ENCODE results near the gene SMYD1.

Gene SMYD1

DNA sequence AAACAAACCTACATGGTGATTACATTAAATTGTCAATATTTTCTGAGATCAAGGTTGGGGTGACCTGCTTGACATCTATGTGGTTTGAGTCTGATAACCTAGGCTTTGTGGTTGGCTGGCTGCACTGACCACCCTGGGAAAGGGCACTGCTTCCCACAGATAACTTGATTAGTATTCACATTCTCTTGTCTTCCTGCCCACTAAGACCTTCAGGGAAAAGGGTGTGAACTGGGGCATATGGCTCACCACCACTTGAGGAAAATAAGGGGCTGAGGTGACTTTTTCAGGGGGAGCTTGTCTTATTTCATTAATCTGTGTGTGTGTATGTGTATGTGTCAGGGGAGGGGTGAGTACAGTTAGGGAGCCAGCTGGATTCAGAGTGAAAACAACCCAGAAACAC, 1.5 kb downstream of the SMYD1 start:
- ChIA-PET CTCF (no interaction called here), POLR2A (no interaction called here)
- no peak for DNase-seq (ENCODE audit: extremely low spot score)
- TF ChIP-seq FOXA1 (IDR thresholded peaks at IDR 0.05): no peak
- no peak for TF ChIP-seq ARNT (IDR thresholded peaks at IDR 0.05)
- TF ChIP-seq SP1 (IDR thresholded peaks at IDR 0.05): no peak
- no peak for TF ChIP-seq FOXK2 (IDR thresholded peaks at IDR 0.05)
- no peak for TF ChIP-seq NFRKB (IDR thresholded peaks at IDR 0.05)
- no peak for TF ChIP-seq SUZ12 (IDR thresholded peaks at IDR 0.05)
- no peak for TF ChIP-seq FOXM1 (IDR thresholded peaks at IDR 0.05; ENCODE audit: borderline replicate concordance)
- TF ChIP-seq L3MBTL2 (conservative IDR thresholded peaks at IDR 0.05): no peak
- TF ChIP-seq CTBP1 (IDR thresholded peaks at IDR 0.05; ENCODE audit: borderline replicate concordance): no peak
- TF ChIP-seq HDGF (IDR thresholded peaks at IDR 0.05; ENCODE audit: borderline replicate concordance): no peak
- TF ChIP-seq, protein P1, sequence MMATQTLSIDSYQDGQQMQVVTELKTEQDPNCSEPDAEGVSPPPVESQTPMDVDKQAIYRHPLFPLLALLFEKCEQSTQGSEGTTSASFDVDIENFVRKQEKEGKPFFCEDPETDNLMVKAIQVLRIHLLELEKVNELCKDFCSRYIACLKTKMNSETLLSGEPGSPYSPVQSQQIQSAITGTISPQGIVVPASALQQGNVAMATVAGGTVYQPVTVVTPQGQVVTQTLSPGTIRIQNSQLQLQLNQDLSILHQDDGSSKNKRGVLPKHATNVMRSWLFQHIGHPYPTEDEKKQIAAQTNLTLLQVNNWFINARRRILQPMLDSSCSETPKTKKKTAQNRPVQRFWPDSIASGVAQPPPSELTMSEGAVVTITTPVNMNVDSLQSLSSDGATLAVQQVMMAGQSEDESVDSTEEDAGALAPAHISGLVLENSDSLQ (IDR thresholded peaks at IDR 0.05): no peak
- TF ChIP-seq ELF4 (IDR thresholded peaks at IDR 0.05): no peak
- no peak for TF ChIP-seq BHLHE40 (IDR thresholded peaks at IDR 0.05; ENCODE audit: borderline replicate concordance)
- no peak for TF ChIP-seq LEF1 (IDR thresholded peaks at IDR 0.05; ENCODE audit: borderline replicate concordance)

DNA sequence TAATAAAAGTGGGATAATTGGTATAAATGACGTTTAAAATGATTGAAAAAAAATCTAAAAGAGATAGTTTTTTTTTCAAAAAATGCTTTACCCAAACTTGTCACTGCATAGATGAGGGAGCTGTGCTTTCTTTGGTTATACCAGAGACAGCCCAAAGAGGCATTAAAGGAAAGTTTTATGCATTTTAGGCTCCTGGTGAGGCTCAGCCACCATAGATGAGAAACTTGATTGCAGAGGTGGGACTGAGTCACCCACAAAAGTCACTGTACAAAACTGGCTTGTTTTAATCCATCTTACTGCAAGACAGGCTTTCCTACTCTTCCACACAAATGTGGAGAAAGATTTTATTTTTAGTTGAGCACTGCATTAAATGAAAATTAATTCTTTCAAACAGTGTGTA, 2.4 kb downstream of the SMYD1 start:
- ChIA-PET POLR2A (no interaction called here), CTCF (no interaction called here)
- DNase-seq (ENCODE audit: extremely low spot score): no peak
- no peak for TF ChIP-seq LEF1 (IDR thresholded peaks at IDR 0.05; ENCODE audit: borderline replicate concordance)
- TF ChIP-seq BHLHE40 (IDR thresholded peaks at IDR 0.05; ENCODE audit: borderline replicate concordance): no peak
- no peak for TF ChIP-seq CTBP1 (IDR thresholded peaks at IDR 0.05; ENCODE audit: borderline replicate concordance)
- TF ChIP-seq TARDBP (IDR thresholded peaks at IDR 0.05): no peak
- no peak for TF ChIP-seq NFRKB (IDR thresholded peaks at IDR 0.05)
- TF ChIP-seq FOXK2 (IDR thresholded peaks at IDR 0.05): no peak
- TF ChIP-seq ELF4 (IDR thresholded peaks at IDR 0.05): no peak
- TF ChIP-seq FOXM1 (IDR thresholded peaks at IDR 0.05; ENCODE audit: borderline replicate concordance): no peak
- no peak for TF ChIP-seq ZNF384 (IDR thresholded peaks at IDR 0.05)
- TF ChIP-seq SUZ12 (IDR thresholded peaks at IDR 0.05): no peak
- no peak for TF ChIP-seq ARNT (IDR thresholded peaks at IDR 0.05)
- no peak for TF ChIP-seq SP1 (IDR thresholded peaks at IDR 0.05)
- no peak for TF ChIP-seq FOXA1 (IDR thresholded peaks at IDR 0.05)
- no peak for TF ChIP-seq HDGF (IDR thresholded peaks at IDR 0.05; ENCODE audit: borderline replicate concordance)
- no peak for TF ChIP-seq L3MBTL2 (conservative IDR thresholded peaks at IDR 0.05)
- TF ChIP-seq, protein P1 (IDR thresholded peaks at IDR 0.05): no peak

DNA sequence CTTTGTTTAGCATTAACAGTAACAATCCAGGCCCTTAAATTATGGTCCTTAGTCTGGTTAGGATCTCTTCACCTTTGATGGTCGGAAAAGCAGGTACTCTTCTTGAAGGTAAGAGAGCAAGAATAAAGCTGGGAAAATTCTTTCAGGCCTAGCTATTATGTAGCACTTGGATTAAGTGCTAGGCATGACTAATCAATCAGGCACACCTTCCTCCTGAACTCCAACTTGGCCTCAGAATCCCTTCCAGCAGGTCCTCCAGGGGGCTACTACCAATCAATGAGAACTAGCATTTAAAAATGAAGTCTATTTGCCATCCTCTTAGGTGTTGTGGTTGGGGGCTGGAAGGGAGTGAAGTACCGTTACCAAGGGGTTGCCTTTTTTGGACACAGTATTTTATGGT, 3.7 kb downstream of the SMYD1 start:
- ChIA-PET POLR2A (no interaction called here), CTCF (no interaction called here)
- TF ChIP-seq LEF1 (IDR thresholded peaks at IDR 0.05; ENCODE audit: borderline replicate concordance) (no peak), CTBP1 (IDR thresholded peaks at IDR 0.05; ENCODE audit: borderline replicate concordance) (no peak), HDGF (IDR thresholded peaks at IDR 0.05; ENCODE audit: borderline replicate concordance) (no peak), NFRKB (IDR thresholded peaks at IDR 0.05) (no peak), TARDBP (IDR thresholded peaks at IDR 0.05) (no peak), ARNT (IDR thresholded peaks at IDR 0.05) (no peak), L3MBTL2 (conservative IDR thresholded peaks at IDR 0.05) (no peak), SUZ12 (IDR thresholded peaks at IDR 0.05) (no peak)
- DNase-seq (ENCODE audit: extremely low spot score): no peak

DNA sequence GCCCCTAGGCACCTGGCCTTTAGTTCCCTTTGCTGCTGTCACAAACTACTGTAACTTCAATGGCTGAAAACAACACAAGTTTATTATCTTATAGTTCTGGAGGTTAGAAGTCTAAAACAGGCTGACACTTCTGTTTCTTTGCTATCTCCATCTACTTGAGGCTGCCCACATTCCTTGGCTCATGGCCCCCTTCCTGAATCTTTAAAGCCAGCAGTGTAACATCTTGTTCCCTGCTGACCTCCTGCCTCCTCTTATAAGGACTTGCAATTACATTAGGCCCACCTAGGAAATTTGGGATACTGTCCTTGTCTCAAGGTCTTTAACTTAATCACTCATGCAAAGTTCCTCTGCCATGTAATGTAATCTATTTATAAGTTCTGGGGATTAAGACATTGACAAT, 6.5 kb downstream of the SMYD1 start:
- no peak for DNase-seq (ENCODE audit: extremely low spot score)
- TF ChIP-seq ZNF384 (IDR thresholded peaks at IDR 0.05) (no peak), FOXM1 (IDR thresholded peaks at IDR 0.05; ENCODE audit: borderline replicate concordance) (no peak), SP1 (IDR thresholded peaks at IDR 0.05) (no peak), ELF4 (IDR thresholded peaks at IDR 0.05) (no peak), NFRKB (IDR thresholded peaks at IDR 0.05) (no peak)
- POLR2A ChIA-PET: no interaction called here
- CTCF ChIA-PET: no interaction called here

DNA sequence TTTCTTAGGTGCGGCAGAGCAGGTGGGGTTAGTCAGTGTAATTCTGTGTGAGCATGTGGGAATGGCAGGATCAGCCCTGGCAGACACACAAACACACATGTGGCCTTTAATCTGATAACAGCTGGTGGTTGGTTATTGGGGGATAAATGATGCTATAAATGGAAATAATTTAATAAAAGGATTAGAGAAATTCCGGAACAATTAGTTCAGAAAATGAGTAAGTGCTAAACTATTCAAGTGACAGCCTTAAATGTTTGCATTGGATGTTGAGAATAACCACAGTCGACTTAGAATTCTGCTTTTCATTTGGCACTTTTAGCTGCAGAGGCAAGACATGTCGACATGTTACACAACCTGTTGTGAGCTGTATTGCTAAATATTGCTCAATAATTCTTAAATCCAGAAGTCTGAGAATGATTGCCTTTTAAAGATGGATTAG, 7.2 kb downstream of the SMYD1 start:
- ChIA-PET POLR2A (no interaction called here), CTCF (no interaction called here)
- TF ChIP-seq SUZ12 (IDR thresholded peaks at IDR 0.05) (no peak), NFRKB (IDR thresholded peaks at IDR 0.05) (no peak), L3MBTL2 (conservative IDR thresholded peaks at IDR 0.05) (no peak), TARDBP (IDR thresholded peaks at IDR 0.05) (no peak), SP1 (IDR thresholded peaks at IDR 0.05) (no peak), LEF1 (IDR thresholded peaks at IDR 0.05; ENCODE audit: borderline replicate concordance) (no peak), BHLHE40 (IDR thresholded peaks at IDR 0.05; ENCODE audit: borderline replicate concordance) (no peak), CTBP1 (IDR thresholded peaks at IDR 0.05; ENCODE audit: borderline replicate concordance) (no peak), HDGF (IDR thresholded peaks at IDR 0.05; ENCODE audit: borderline replicate concordance) (no peak), FOXA1 (IDR thresholded peaks at IDR 0.05) (no peak)
- TF ChIP-seq, protein P1 (IDR thresholded peaks at IDR 0.05): no peak
- no peak for DNase-seq (ENCODE audit: extremely low spot score)

DNA sequence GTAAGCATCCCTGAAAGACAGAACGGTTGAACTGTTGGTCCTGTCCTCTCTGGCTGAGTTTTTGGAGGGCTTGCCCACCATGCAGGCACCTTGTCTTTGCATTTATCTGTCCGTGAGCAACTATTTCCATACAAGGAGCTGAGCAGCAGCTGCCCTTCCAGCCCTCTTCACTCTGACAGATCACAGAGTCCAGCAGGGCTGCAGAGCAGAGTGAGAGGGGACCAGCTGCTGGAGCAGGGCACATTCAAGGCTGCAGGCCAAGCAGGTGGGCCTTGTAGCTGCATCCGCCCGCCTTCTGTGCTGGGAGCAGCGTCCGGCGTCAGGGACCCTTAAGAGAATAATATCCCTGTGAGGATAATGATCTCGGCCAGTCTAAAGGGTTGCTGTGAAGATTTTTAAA, 9.5 kb downstream of the SMYD1 start:
- POLR2A ChIA-PET: no interaction called here
- no peak for TF ChIP-seq L3MBTL2 (conservative IDR thresholded peaks at IDR 0.05)
- TF ChIP-seq FOXM1 (IDR thresholded peaks at IDR 0.05; ENCODE audit: borderline replicate concordance): no peak
- TF ChIP-seq SP1 (IDR thresholded peaks at IDR 0.05): no peak
- no peak for TF ChIP-seq NFRKB (IDR thresholded peaks at IDR 0.05)
- TF ChIP-seq TARDBP (IDR thresholded peaks at IDR 0.05): no peak
- TF ChIP-seq ZNF384 (IDR thresholded peaks at IDR 0.05): no peak
- TF ChIP-seq FOXK2 (IDR thresholded peaks at IDR 0.05): no peak
- TF ChIP-seq FOXA1 (IDR thresholded peaks at IDR 0.05): no peak
- no peak for TF ChIP-seq SUZ12 (IDR thresholded peaks at IDR 0.05)
- no peak for TF ChIP-seq ELF4 (IDR thresholded peaks at IDR 0.05)
- TF ChIP-seq, protein P1 (IDR thresholded peaks at IDR 0.05): no peak
- TF ChIP-seq BHLHE40 (IDR thresholded peaks at IDR 0.05; ENCODE audit: borderline replicate concordance): no peak
- TF ChIP-seq ARNT (IDR thresholded peaks at IDR 0.05): no peak
- TF ChIP-seq LEF1 (IDR thresholded peaks at IDR 0.05; ENCODE audit: borderline replicate concordance): no peak
- TF ChIP-seq HDGF (IDR thresholded peaks at IDR 0.05; ENCODE audit: borderline replicate concordance): no peak
- TF ChIP-seq CTBP1 (IDR thresholded peaks at IDR 0.05; ENCODE audit: borderline replicate concordance): no peak
- no peak for DNase-seq (ENCODE audit: extremely low spot score)
- CTCF ChIA-PET: interaction anchor here (1.0 kb wide), 1 partner anchor 17 kb away, joined by 4 read pairs; no protein-coding TSS in a partner anchor
